Karpas-422 (cell line): ENCODE results near the gene LGALS16. TPM values are rescaled to one million over a fixed set of nuclear protein-coding genes. Genes with fewer than 3 reads are reported as not detected.
"Not testable (repeated sequence)": the region's sequence is repeated elsewhere in the genome, so short reads cannot be mapped to it uniquely, and the experiment has no call there.

ENCODE experiments used
- DNase-seq: peaks from one replicate; pipeline ENCODE4 v3.0.0-alpha.2; 2015
- H2AFZ ChIP-seq: fragments of 200-600 bp; sonication (generic); 2 replicates; pipeline ENCODE4 v1.6.1; 2014; ENCODE audit warnings: antibody characterized with exemption, low read length, mixed read lengths
- H3K27ac ChIP-seq: fragments of 200-600 bp; sonication (generic); 2 replicates; pipeline ENCODE4 v1.5.1; 2014; ENCODE audit warnings: mild to moderate bottlenecking, low read length, moderate library complexity
- H3K27me3 ChIP-seq: fragments of 200-600 bp; sonication (generic); 2 replicates; pipeline ENCODE4 v1.6.1; 2014; ENCODE audit warnings: low read length, mixed read lengths
- H3K36me3 ChIP-seq: fragments of 200-600 bp; sonication (generic); 2 replicates; pipeline ENCODE4 v1.6.1; 2014; ENCODE audit warnings: low read length, mixed read lengths; ENCODE audit not compliant: insufficient read depth
- H3K4me1 ChIP-seq: fragments of 200-600 bp; sonication (generic); 2 replicates; pipeline ENCODE4 v1.6.1; 2014; ENCODE audit warnings: mild to moderate bottlenecking, low read length, mixed read lengths
- H3K4me2 ChIP-seq: fragments of 200-600 bp; sonication (generic); 2 replicates; pipeline ENCODE4 v1.6.1; 2014; ENCODE audit warnings: low read length, low read depth, mild to moderate bottlenecking; ENCODE audit not compliant: poor library complexity, severe bottlenecking
- H3K4me3 ChIP-seq: fragments of 200-600 bp; sonication (generic); 2 replicates; pipeline ENCODE4 v1.5.1; 2014; ENCODE audit warnings: mild to moderate bottlenecking, antibody characterized with exemption, low read length, mixed read lengths
- H3K79me2 ChIP-seq: fragments of 200-600 bp; sonication (generic); 2 replicates; pipeline ENCODE4 v1.6.1; 2014; ENCODE audit warnings: mild to moderate bottlenecking, low read length, mixed read lengths
- H3K9ac ChIP-seq: fragments of 200-600 bp; sonication (generic); 2 replicates; pipeline ENCODE4 v1.6.0; 2014; ENCODE audit warnings: low read length
- H3K9me2 ChIP-seq: fragments of 200-600 bp; sonication (generic), shearing (Covaris generic); replicated peaks from 2 replicates; pipeline ENCODE4 v1.6.0; 2014; ENCODE audit warnings: mild to moderate bottlenecking, low read length, moderate library complexity; ENCODE audit not compliant: insufficient read depth
- H3K9me3 ChIP-seq: fragments of 300-700, 200-600 bp; sonication (generic); 2 replicates; pipeline ENCODE4 v1.6.1; 2014; ENCODE audit warnings: low read length, mixed read lengths
- H4K20me1 ChIP-seq: fragments of 200-600 bp; sonication (generic); 2 replicates; pipeline ENCODE4 v1.6.1; 2014; ENCODE audit warnings: mild to moderate bottlenecking, antibody characterized with exemption, low read length, low read depth; ENCODE audit not compliant: insufficient read depth
- total RNA-seq: library from RNA; depleted of rRNA; stranded (reverse); fragments of >200 nt; shearing (Covaris generic); gene quantifications from 2 replicates; pipeline ENCODE4 v1.2.3, GENCODE V29; 2014; ENCODE audit warnings: low replicate concordance

Gene LGALS16
- total RNA-seq, 1 experiment from 2014 or later = not detected

- not testable (repeated sequence) for H3K4me2 ChIP-seq, H3K4me3 ChIP-seq, H3K36me3 ChIP-seq, H3K27me3 ChIP-seq, H3K9me3 ChIP-seq, H3K79me2 ChIP-seq, H4K20me1 ChIP-seq, H3K9me2 ChIP-seq, DNase-seq, H3K9ac ChIP-seq, H2AFZ ChIP-seq, H3K27ac ChIP-seq
- peaks cover 19% of the 10 kb centered on the region for H3K4me1 ChIP-seq
Observed at GRCh38 chr19:39669860-39670259, 14.1 kb downstream of the LGALS16 start.

- no peaks in the 10 kb centered on the region for H3K9me2 ChIP-seq
- no peak overlapping the region for H2AFZ ChIP-seq
- H3K36me3 ChIP-seq = no peaks in the 10 kb centered on the region
- peaks cover 31% of the 10 kb centered on the region for H3K4me1 ChIP-seq
- no peak overlapping the region for H3K4me3 ChIP-seq
- H4K20me1 ChIP-seq = no peaks in the 10 kb centered on the region
- peaks cover 7% of the 10 kb centered on the region for H3K9me3 ChIP-seq
- no peak overlapping the region for H3K4me2 ChIP-seq
- DNase-seq = peak; percentile 56
- H3K9ac ChIP-seq = no peak overlapping the region
- H3K79me2 ChIP-seq = no peaks in the 10 kb centered on the region
- no peak overlapping the region for H3K27ac ChIP-seq
- H3K27me3 ChIP-seq = peaks cover 5% of the 10 kb centered on the region; the same call in 1 of the 2 replicates
Observed at GRCh38 chr19:39670998-39671397, 15.3 kb downstream of the LGALS16 start.

- Histone ChIP-seq H3K4me2 (peak overlapping the region; percentile 34), H3K9me3 (peaks cover 7% of the 10 kb centered on the region), H3K9me2 (no peaks in the 10 kb centered on the region), H3K27ac (no peak overlapping the region), H3K4me3 (no peak overlapping the region), H3K27me3 (peaks cover 5% of the 10 kb centered on the region; the same call in 1 of the 2 replicates), H3K9ac (no peak overlapping the region), H3K79me2 (no peaks in the 10 kb centered on the region), H4K20me1 (no peaks in the 10 kb centered on the region), H3K4me1 (peaks cover 33% of the 10 kb centered on the region), H3K36me3 (no peaks in the 10 kb centered on the region), H2AFZ (no peak overlapping the region)
- peak; percentile 93 for DNase-seq
Observed at GRCh38 chr19:39671739-39672363, 16.1 kb downstream of the LGALS16 start.

GRCh38 chr19:39672473-39672872 lies 16.8 kb downstream of the LGALS16 start:
- no peak overlapping the region for H2AFZ ChIP-seq
- no peak overlapping the region for H3K4me2 ChIP-seq
- peaks cover 5% of the 10 kb centered on the region; the same call in 1 of the 2 replicates for H3K27me3 ChIP-seq
- no peaks in the 10 kb centered on the region for H4K20me1 ChIP-seq
- no peak overlapping the region for H3K9ac ChIP-seq
- H3K4me3 ChIP-seq = no peak overlapping the region
- H3K4me1 ChIP-seq = peaks cover 33% of the 10 kb centered on the region
- no peak overlapping the region for H3K27ac ChIP-seq
- no peak for DNase-seq
- peaks cover 7% of the 10 kb centered on the region for H3K9me3 ChIP-seq
- H3K79me2 ChIP-seq = no peaks in the 10 kb centered on the region
- H3K36me3 ChIP-seq = no peaks in the 10 kb centered on the region
- no peaks in the 10 kb centered on the region for H3K9me2 ChIP-seq

- H3K4me3 ChIP-seq, H3K27me3 ChIP-seq, H3K4me2 ChIP-seq, H3K36me3 ChIP-seq, H2AFZ ChIP-seq, H4K20me1 ChIP-seq, H3K9me2 ChIP-seq, H3K9ac ChIP-seq, H3K79me2 ChIP-seq, H3K27ac ChIP-seq, H3K9me3 ChIP-seq: not testable (repeated sequence)
- H3K4me1 ChIP-seq = peaks cover 43% of the 10 kb centered on the region
- DNase-seq = peak; percentile 58
Observed at GRCh38 chr19:39673862-39674261, 18.1 kb downstream of the LGALS16 start.

GRCh38 chr19:39676004-39676403 lies 20.3 kb downstream of the LGALS16 start:
- no peak for DNase-seq
- no peaks in the 10 kb centered on the region for H3K9me2 ChIP-seq
- peaks cover 52% of the 10 kb centered on the region for H3K4me1 ChIP-seq
- H4K20me1 ChIP-seq = no peaks in the 10 kb centered on the region
- H3K4me2 ChIP-seq = peak overlapping the region; percentile 30
- no peak overlapping the region for H3K27ac ChIP-seq
- H3K9me3 ChIP-seq = peaks cover 7% of the 10 kb centered on the region
- H3K27me3 ChIP-seq = peaks cover 5% of the 10 kb centered on the region; the same call in 1 of the 2 replicates
- no peak overlapping the region for H3K4me3 ChIP-seq
- no peaks in the 10 kb centered on the region for H3K36me3 ChIP-seq
- no peak overlapping the region for H3K9ac ChIP-seq
- H3K79me2 ChIP-seq = no peaks in the 10 kb centered on the region
- no peak overlapping the region for H2AFZ ChIP-seq

- Histone ChIP-seq H2AFZ (no peak overlapping the region), H3K9me2 (no peaks in the 10 kb centered on the region), H3K27ac (no peak overlapping the region), H3K79me2 (no peaks in the 10 kb centered on the region), H4K20me1 (no peaks in the 10 kb centered on the region), H3K9ac (peak overlapping the region; percentile 46), H3K9me3 (no peaks in the 10 kb centered on the region), H3K4me3 (peak overlapping the region; percentile 51; the same call in 1 of the 2 replicates), H3K4me1 (peaks cover 43% of the 10 kb centered on the region), H3K36me3 (no peaks in the 10 kb centered on the region), H3K27me3 (peaks cover 3% of the 10 kb centered on the region; the same call in 1 of the 2 replicates), H3K4me2 (peak overlapping the region; percentile 50)
- no peak for DNase-seq
Observed at GRCh38 chr19:39677961-39678889, 22.5 kb downstream of the LGALS16 start.
